HG02642 (cell line): ENCODE data around the gene TCF7L1.

Source experiments
- ATAC-seq: cut with Tn5 transposase; IDR thresholded peaks from one replicate; pipeline ENCODE4 v1.9.1; 2021; ENCODE audit warnings: mild to moderate bottlenecking; ENCODE audit not compliant: unreplicated experiment, poor library complexity

Gene TCF7L1

GRCh38 chr2:85244828-85245227, 111.6 kb downstream of the TCF7L1 start:
- no peak for ATAC-seq

GRCh38 chr2:85245891-85246290, 112.7 kb downstream of the TCF7L1 start:
- ATAC-seq, result no peak

- no peak for ATAC-seq
Observed at GRCh38 chr2:85246348-85246747, 113.2 kb downstream of the TCF7L1 start.

- ATAC-seq, result no peak
Observed at GRCh38 chr2:85247610-85248009, 114.4 kb downstream of the TCF7L1 start.

- no peak for ATAC-seq
Observed at GRCh38 chr2:85248773-85249509, 115.7 kb downstream of the TCF7L1 start.

GRCh38 chr2:85250045-85250444, 116.9 kb downstream of the TCF7L1 start:
- no peak for ATAC-seq

GRCh38 chr2:85251070-85251616, 118.0 kb downstream of the TCF7L1 start:
- ATAC-seq, result no peak

GRCh38 chr2:85253890-85254289, 120.7 kb downstream of the TCF7L1 start:
- no peak for ATAC-seq

- no peak for ATAC-seq
Observed at GRCh38 chr2:85254540-85255300, 121.5 kb downstream of the TCF7L1 start.

- no peak for ATAC-seq
Observed at GRCh38 chr2:85255456-85255812, 122.2 kb downstream of the TCF7L1 start.

GRCh38 chr2:85255813-85256594, 122.8 kb downstream of the TCF7L1 start:
- ATAC-seq, result no peak

GRCh38 chr2:85257359-85257969, 124.3 kb downstream of the TCF7L1 start:
- no peak for ATAC-seq

- ATAC-seq, result no peak
Observed at GRCh38 chr2:85257970-85258605, 124.9 kb downstream of the TCF7L1 start.

- no peak for ATAC-seq
Observed at GRCh38 chr2:85259101-85259590, 126.0 kb downstream of the TCF7L1 start.

GRCh38 chr2:85259879-85260278, 126.7 kb downstream of the TCF7L1 start:
- ATAC-seq, result no peak

GRCh38 chr2:85263591-85263990, 130.4 kb downstream of the TCF7L1 start:
- ATAC-seq, result no peak

- no peak for ATAC-seq
Observed at GRCh38 chr2:85264471-85264870, 131.3 kb downstream of the TCF7L1 start.

- no peak for ATAC-seq
Observed at GRCh38 chr2:85265304-85265703, 132.1 kb downstream of the TCF7L1 start.

GRCh38 chr2:85266146-85267041, 133.2 kb downstream of the TCF7L1 start:
- ATAC-seq, result peak; percentile 89
